CD4-positive, alpha-beta T cell treated with Interleukin-4 for 4 hours (primary cell): ENCODE measurements around the gene FPGT.
"Not testable (repeated sequence)": the region's sequence is repeated elsewhere in the genome, so short reads cannot be mapped to it uniquely, and the experiment has no call there.

Experiments
- DNase-seq: peaks from one replicate; pipeline ENCODE4 v3.0.0-alpha.2; 2020

FPGT gene

DNA sequence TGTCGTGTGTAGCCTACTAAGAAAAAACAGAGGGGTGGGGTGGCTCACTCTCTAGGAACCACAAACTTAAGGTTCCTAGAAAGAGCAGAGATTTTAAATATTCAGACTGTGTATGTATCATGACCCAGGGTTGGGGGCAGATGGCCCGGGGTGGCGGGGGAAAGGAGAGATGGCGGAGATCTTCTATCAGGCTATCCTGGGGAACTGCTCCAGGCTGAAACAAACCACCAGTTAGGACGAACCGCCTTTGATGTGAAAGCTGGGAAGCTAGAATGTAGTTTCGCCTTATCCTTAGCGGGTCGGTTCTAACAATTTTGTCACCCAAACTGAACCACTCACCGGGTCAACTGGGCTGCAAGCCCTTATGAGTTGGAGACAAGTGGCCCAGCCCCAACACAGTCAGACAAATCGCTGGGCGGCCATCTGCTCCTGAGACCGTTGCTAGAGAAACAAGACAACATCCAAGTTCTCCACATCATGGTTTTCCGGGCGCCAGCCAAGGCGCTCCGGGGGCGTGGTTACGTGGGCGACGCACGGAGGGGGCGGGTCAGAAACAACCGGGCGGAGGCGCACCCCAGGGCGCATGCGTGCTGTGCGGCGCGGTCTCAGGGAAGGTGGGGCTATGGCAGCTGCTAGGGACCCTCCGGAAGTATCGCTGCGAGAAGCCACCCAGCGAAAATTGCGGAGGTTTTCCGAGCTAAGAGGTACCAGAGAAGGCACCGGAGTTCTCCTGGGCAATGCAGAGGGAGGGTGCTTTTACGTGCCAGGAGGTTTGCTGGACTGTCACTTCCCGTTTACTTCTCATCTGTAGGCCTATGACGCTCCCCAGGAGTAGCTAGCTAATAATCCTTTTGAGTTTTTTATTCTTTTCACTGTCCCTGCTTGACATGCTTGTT lies at the start of gene FPGT, which contains the start of gene LRRIQ3:
Gene FPGT, plus strand, starts transcription at position 586 of the 896 bp plus-strand sequence. Its CDS starts 37 bp downstream, at position 623.
Gene LRRIQ3, minus strand, starts transcription at position 520 of the 896 bp plus-strand sequence. CDS start 14,492 bp downstream, outside the sequence.
- peak; percentile 95 for DNase-seq

DNA sequence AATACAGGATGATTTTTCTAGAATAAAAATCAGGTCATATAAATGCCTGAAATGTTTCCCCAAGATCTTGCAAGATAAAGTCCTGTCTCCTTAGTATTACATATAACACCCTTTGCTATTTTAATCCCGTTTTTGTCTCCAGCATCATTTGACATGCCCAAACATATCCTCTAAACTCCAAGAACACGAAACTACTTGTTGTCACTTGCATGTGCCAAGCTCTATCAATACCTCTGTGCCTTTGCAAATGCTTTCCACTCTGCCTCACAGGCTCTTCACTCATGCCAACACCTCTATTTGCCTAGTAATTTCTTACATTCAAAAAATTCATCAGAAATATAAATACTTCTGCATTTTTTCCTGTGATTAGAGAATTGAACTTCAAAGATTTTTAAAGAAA lies 38.0 kb upstream of the FPGT start:
- no peak for DNase-seq

DNA sequence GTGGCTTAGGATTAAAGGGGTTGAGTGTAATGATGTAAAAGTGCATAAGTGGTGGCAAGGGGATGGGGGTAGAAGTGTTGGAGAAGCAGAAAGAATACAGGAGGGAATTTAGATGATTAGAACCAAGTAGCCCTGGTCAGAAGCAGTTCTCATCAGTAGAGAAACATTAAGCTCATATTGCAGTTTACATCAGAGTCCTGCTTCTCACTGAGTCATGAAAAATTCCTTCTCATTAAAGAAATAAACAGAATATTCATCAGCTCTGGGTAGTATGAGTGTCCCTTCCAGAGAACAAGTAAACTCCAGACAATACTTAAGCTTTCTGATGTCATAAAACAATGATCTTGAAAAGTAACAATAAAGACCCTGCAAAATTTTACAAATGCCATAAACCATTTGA lies 36.5 kb upstream of the FPGT start:
- no peak for DNase-seq

DNA sequence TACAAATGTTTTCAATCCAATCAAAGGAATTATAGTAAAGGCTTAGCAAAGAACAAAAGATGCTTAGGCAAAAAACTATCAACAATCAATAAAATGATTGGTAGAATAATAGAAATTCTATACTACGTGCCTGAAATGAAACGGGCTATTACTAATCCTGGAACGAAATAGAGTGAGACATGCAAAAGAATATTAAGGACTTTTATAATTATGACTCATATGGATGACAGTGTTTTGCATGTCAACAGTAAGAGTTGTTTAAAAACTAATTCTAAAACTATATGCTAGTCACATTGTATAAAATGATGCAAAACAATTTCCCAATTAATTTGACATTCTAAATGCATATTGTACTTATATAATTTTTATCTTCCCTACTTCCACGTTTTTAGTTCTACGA lies 35.7 kb upstream of the FPGT start:
- DNase-seq, result no peak

DNA sequence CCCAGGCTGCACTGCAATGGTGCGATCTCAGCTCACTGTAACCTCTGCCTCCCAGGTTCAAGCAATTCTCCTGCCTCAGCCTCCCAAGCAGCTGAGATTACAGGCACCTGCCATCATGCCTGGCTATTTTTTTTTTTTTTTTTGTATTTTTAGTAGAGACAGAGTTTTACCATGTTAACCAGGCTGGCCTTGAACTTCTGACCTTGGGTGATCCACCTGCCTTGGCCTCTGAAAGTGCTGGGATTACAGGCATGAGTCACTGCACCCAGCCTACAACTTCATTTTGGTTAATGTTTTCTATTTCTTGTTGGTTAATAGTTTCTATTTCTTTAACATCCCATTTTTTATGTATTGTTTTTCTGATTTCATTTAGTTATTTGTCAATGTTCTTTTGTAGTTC lies 23.6 kb upstream of the FPGT start:
- not testable (repeated sequence) for DNase-seq

DNA sequence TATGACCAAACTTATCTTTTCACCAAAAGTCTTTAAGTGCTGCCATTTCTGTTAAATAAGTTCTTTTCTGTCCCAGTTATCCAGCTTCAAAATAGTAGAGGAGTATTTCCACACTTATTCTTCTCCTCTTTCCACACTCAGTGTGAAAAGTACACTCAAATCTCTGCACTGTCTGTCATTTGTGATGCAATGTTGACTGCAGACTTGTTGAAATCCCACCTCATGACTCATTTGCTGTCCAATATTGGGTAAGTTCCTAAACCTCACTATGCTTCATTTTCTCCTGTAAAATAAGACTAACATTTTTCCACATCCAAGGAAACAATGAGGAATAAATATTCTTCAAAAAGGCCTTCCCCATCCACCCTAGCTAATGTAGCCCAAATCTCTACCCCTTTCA lies 17.6 kb upstream of the FPGT start:
- no peak for DNase-seq

DNA sequence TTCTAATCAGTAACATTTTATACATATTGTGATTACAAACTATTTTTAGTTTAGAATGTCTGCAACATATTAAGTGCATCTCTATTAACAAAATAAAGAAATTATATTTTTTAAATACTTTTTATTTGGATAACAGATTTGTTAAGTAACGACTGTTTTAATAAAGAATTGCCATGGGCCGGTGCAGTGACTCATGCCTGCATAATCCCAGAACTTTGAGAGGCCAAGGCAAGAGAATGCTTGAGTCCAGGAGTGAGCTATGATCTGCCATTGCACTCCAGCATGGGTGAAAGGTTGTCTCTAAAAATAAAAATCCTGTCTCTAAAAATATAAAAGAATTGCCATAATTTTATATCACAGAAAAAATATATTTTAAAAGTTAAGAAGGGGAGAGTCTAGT lies 4.1 kb upstream of the FPGT start:
- DNase-seq, result no peak

DNA sequence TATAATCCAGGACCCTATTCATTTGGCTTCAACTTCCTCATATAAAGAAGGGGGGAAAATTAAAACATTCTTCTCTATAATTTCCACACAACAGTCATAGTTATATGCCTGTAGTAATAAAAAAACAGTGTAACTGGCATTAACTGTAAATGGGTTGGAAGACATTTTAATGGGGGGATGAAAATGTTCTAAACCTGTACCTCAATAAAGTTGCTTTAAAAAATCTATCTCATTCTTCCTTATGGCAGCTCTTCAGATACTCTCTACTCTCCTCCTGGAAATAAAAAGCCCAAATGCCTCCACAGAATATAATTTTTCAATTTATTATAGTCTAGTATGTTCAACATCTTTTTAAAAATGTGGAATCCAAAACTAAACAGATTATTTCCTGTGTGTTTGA lies 2.7 kb upstream of the FPGT start:
- DNase-seq, result no peak

DNA sequence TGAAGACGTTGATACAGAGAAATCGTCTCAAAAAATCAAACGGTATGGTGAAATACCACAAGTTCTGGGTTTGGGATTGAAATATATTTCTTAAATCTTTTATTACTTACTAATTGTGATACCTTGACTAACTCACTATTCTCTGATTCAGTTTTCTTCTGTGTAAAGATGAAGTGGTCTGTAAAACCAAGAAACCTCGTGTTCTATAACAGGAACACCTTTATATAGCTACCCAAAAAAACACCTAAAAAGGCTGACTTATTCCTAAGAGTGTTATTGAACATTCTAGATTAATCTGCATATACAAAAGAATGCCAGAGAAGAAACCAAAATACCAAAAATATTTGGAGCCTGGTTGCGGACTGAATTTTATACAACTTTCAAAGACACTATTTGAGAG lies 787 bp upstream of the FPGT start:
- no peak for DNase-seq

DNA sequence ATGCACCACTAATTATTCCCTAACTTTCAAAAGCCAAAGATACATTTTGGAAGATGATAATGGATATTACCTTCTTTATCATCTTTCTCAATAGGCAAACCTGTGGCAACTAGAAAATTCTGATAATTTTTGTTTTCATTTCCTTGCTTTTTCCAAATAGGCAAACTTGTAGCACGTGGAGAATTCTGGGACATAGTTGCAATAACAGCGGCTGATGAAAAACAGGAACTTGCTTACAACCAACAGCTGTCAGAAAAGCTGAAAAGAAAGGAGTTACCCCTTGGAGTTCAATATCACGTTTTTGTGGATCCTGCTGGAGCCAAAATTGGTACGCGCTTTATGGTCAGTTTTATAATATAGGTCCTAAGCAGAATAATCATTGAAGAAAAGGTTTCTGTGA lies 1.5 kb downstream of the FPGT start:
- no peak for DNase-seq

DNA sequence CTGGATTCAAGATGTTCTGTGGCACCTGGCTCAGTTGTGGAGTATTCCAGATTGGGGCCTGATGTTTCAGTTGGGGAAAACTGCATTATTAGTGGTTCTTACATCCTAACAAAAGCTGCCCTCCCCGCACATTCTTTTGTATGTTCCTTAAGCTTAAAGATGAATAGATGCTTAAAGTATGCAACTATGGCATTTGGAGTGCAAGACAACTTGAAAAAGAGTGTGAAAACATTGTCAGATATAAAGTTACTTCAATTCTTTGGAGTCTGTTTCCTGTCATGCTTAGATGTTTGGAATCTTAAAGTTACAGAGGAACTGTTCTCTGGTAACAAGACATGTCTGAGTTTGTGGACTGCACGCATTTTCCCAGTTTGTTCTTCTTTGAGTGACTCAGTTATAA lies 7.2 kb downstream of the FPGT start:
- DNase-seq, result no peak

DNA sequence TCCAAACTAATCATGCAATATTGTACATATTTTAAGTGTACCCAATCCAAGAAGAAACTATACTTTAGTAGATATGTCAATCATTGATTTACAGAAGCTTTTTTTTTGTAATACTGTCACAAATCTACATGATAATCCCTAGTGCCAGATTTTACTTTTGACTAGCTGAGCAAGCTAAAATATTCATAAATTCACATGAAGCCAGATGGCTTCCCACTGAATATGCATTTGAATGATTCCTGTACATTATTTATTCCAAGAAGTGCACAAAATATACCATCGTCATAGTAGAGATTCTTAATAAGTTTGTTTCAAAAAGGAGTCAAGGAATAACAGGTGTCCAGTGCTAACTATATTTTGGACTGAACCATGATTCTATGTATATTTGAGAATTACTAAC lies 17.2 kb downstream of the FPGT start:
- no peak for DNase-seq

DNA sequence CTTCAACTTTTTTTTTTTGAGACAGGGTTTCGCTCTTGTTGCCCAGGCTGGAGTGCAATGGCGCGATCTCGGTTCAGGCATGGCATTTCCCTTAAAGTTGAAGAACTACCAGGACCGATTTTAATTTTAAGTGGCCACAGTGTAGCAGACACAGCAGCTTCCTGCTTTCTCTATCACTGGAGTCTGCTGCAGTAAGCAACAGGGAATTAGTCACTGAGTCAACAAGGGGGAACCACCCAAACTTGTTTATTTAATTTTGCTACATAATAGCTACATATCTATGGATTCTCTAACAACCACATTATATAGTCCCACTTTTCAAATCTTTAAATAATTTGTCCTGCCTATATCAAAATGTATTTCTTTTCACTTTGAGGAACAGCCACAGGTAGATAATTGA lies 24.7 kb downstream of the FPGT start:
- DNase-seq, result no peak

DNA sequence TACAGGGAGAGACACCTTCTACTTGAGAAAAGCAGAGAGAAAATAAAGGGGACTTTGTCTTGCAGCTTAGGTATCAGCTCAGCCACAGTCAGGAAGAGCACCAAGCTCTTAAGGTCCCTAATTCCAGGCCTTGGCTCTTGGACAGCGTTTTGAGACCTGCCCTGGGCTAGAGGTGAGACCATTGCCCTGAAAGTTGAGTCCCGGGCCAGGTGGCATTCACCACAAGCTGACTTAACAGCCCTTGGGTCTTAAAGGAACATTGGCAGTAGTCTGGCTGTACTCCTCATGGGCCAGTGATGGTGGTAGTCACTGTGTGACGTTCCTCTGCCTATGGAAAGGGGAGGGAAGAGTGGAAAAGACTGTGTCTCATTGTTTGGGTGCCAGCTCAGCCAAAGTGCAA lies 25.4 kb downstream of the FPGT start:
- no peak for DNase-seq

DNA sequence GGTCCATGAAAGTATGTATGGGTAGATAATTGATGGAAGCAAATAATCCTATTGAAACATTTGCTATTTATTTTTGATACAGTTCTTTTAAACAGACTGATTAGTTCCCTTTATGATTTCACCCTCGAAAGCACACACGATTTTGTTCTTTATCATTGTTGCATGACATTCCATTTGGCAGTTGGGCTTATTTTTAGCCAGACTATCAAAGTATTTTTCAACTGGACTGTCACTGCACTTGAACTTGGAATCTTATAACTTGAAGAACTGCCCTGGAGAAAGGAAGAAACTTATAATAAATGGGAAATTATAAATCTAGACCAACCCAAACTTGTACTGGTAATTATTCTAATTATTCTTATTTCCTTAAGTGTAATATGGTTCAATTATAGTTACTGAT lies 37.1 kb downstream of the FPGT start, which contains the start of gene TNNI3K:
Gene TNNI3K, plus strand, starts transcription at position 235 of the 400 bp plus-strand sequence. Its CDS starts 65 bp downstream, at position 300.
- DNase-seq, result no peak

DNA sequence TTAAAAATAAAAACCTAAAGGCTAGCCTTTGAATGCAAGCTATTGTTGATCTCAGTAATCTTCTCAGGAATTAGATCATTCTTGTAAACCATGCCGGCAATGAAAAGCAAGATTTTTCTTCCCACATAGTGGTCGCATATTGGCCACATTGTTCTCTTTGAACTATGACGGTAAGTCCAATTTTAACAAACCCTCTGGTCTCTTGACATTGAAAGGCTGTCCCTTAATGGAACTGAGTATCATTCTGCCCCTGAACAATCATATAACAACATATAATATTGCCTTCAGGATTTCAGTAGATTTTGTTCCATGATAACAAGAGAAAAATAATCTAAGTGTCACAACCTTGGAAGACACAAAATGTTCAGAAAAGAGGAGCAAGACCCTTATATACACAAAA lies 38.4 kb downstream of the FPGT start:
- no peak for DNase-seq

DNA sequence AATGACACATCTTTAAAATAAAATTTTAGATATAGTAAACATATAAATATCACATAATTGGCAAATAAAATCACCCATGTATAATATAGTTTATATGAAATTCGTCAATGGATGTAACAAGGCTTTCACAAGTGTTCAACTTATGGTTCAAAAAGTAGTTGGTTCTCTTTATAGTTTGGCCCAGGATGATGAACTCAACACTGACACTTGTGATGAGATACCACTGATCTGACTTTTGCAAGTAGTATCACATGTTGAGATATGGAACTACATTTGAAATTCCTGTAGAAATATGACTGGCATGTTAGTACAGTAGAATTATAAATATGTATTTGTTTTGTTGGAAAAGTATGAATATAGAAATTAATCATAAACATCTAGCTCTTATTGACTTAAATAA lies 39.0 kb downstream of the FPGT start:
- DNase-seq, result no peak

DNA sequence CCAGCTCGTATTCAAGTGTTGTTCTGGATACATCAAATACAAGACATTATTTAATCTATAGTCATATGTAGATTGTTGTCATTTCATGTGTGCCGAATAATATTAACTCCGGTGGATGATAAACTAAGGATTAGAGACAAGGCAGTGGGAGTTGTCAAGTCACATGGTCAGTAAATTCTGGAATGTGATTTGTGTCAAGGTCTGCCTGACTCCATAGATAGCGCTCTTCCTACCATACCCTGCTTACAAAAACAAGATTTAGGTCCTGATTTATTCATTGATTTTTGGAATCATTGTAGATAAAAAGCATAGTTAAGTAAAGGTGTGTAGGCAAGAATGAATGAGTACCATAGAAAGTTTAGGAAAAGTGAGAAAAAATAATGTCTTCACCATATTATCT lies 39.7 kb downstream of the FPGT start:
- no peak for DNase-seq

DNA sequence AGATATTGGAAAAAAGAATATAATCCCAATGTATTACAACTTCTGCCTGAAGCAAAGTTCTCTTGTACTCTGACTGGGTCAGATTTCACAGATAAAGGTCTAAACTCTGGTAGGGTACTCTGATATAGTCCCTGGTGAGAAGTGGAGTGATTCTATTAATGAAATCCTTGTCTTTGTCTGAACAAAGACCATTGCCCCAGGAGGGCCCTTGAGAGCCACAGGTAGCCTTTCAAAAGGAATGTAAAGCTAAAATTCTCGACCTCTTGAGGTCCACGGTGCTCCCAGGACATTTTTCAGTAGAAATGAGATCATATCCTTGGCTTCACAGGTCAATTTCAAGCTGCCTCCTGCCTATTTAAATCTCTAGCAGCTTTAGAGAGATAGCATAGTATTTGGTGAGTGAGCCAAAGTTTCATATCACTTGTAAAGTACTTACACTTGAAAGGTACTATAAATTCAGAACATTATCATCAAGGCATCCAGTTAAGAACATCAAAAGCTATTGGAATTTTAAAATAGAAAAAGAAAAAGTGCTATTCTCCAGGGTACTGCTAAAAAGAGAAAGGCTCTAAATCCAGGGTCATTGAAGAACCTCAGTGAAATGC lies 47.2 kb downstream of the FPGT start:
- no peak for DNase-seq

DNA sequence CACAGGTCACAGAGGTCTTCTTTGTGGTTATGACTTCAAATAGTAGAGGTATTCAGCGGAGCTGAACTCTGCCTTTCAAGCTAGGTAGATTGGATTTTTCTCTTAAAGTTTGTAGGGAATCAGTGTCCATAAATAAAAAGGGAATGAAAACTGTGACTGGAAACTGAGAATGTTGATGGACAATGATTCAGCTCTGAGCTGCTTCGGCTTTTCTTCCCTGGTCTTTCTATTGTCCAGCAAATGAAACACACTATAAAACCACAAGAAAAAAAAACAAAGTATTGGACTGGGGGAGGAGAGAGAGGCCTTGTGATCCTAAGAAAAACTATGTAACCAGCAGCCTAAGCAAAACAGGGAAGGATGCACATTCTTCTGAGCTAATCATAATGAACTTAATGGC lies 48.3 kb downstream of the FPGT start:
- DNase-seq, result no peak

DNA sequence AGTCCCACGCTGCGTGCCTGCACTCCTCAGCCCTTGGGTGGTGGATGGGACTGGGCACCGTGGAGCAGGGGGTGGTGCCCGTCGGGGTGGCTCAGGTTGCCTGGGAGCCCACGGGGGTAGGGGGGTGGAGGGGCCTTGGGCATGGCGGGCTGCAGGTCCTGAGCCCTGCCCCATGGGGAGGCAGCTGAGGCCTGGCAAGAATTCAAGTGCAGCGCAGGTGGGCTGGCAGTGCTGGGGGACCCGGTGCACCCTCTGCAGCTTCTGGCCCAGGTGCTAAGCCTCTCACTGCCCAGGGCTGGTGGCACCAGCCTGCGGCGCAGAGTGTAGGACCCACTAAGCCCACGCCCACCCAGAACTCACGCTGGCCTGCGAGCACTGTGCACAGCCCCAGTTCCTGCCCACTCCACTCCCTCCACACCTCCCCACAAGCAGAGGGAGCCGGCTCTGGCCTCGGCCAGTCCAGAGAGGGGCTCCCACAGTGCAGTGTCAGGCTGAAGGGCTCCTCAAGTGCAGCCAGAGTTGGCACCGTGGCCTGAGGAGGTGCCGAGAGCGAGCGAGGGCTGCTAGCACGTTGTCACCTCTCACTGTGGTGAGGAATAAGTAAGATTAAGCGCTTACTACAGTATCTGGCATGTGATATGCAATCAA lies 50.0 kb downstream of the FPGT start:
- DNase-seq, result no peak

DNA sequence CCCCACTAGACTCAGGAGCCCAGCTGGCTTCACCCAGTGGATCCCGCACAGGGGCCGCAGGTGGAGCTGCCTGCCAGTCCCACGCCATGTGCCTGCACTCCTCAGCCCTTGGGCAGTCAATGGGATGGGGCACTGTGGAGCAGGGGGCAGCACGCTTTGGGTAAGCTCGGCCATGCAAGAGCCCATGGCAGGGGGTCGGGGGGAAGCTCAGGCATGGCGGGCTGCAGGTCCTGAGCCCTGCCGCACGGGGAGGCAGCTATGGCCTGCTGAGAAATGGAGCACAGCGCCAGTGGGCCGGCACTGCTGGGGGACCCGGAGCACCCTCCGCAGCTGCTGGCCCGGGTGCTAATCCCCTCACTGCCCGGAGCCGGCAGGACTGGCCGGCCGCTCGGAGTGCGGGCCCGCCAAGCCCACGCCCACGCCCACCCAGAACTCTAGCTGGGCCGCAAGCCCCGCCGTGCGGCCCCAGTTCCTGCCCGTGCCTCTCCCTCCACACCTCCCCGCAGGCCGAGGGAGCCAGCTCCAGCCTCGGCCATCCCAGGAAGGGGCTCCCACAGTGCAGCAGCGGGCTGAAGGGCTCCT lies 55.3 kb downstream of the FPGT start:
- DNase-seq, result not testable (repeated sequence)
